Measurements from ENCODE around the gene CTNND2.
"Not testable (repeated sequence)": the region's sequence is repeated elsewhere in the genome, so short reads cannot be mapped to it uniquely, and the experiment has no call there.

Gene CTNND2

DNA sequence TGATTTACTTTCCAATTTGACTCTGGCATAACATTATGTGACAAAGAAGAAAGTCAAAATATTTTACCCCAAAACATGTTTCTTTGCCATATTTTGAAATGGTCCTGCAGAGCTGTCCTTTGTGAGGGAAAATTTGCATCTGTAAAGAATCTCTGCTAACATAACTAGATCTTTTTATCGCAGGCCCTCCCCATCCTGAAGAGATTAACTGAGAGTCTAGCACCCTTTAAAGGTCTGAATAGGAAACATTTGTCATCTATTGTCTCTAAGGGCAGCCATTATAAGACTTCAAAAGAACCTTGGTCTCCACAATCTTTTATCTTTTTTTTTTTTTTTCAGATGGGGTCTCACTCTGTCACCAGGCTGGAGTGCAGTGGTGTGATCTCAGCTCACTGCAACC is 838.5 kb downstream of the CTNND2 start:
- H3K27me3 ChIP-seq (replicated peaks in 2 of 5; ENCODE audit: control insufficient read depth in 4 of 5, insufficient read depth in 5 of 5, low read length in 4 of 5); H3K36me3 ChIP-seq (ENCODE audit: control insufficient read depth in 4 of 4, insufficient read depth in 4 of 4, low read length in 3 of 4); H3K4me3 ChIP-seq (ENCODE audit: control insufficient read depth in 1 of 7, extremely low read depth in 1 of 7, insufficient read depth in 4 of 7, low read depth in 2 of 7, low read length in 6 of 7); DNase-seq; POLR2A ChIA-PET; H3K4me1 ChIP-seq (ENCODE audit: control extremely low read depth in 1 of 4, control insufficient read depth in 4 of 4, insufficient read depth in 4 of 4, low read length in 3 of 4); CTCF ChIA-PET; H3K27ac ChIP-seq (ENCODE audit: insufficient read depth in 1 of 2, low read depth in 1 of 2, low read length in 2 of 2, poor library complexity in 1 of 2, severe bottlenecking in 2 of 2): not testable (repeated sequence)
- peaks cover 0 to 16% (median 0%) of the 10 kb centered on the region in 5 experiments for H3K9me3 ChIP-seq (ENCODE audit: control extremely low read depth in 1 of 5, control insufficient read depth in 4 of 5, insufficient read depth in 2 of 5, low read depth in 1 of 5, low read length in 4 of 5)
- 100% methylated on average over 1 of the region's 1 CpG for WGBS (ENCODE audit: insufficient coverage)

GRCh38 chr5:11064763-11065450 is 839.3 kb downstream of the CTNND2 start:
- CTCF ChIA-PET, result no interaction called here
- H3K4me1 ChIP-seq (ENCODE audit: control extremely low read depth in 1 of 4, control insufficient read depth in 4 of 4, insufficient read depth in 4 of 4, low read length in 3 of 4), result no peaks in the 10 kb centered on the region
- no peaks in the 10 kb centered on the region for H3K36me3 ChIP-seq (ENCODE audit: control insufficient read depth in 4 of 4, insufficient read depth in 4 of 4, low read length in 3 of 4)
- H3K27ac ChIP-seq (ENCODE audit: insufficient read depth in 1 of 2, low read depth in 1 of 2, low read length in 2 of 2, poor library complexity in 1 of 2, severe bottlenecking in 2 of 2), result no peak overlapping the region
- POLR2A ChIA-PET, result no interaction called here
- peaks cover 0 to 2% (median 0%) of the 10 kb centered on the region in 5 experiments for H3K27me3 ChIP-seq (replicated peaks in 2 of 5; ENCODE audit: control insufficient read depth in 4 of 5, insufficient read depth in 5 of 5, low read length in 4 of 5)
- 80% methylated on average over 1 of the region's 4 CpGs for WGBS (ENCODE audit: insufficient coverage)
- DNase-seq, result no peak
- H3K4me3 ChIP-seq (ENCODE audit: control insufficient read depth in 1 of 7, extremely low read depth in 1 of 7, insufficient read depth in 4 of 7, low read depth in 2 of 7, low read length in 6 of 7), result no peak overlapping the region
- peaks cover 0 to 11% (median 0%) of the 10 kb centered on the region in 5 experiments for H3K9me3 ChIP-seq (ENCODE audit: control extremely low read depth in 1 of 5, control insufficient read depth in 4 of 5, insufficient read depth in 2 of 5, low read depth in 1 of 5, low read length in 4 of 5)

GRCh38 chr5:11062397-11062796 is 841.8 kb downstream of the CTNND2 start:
- Histone ChIP-seq H3K4me3 (ENCODE audit: control insufficient read depth in 1 of 7, extremely low read depth in 1 of 7, insufficient read depth in 4 of 7, low read depth in 2 of 7, low read length in 6 of 7) (no peak overlapping the region), H3K4me1 (ENCODE audit: control extremely low read depth in 1 of 4, control insufficient read depth in 4 of 4, insufficient read depth in 4 of 4, low read length in 3 of 4) (no peaks in the 10 kb centered on the region)
- whole genome bisulfite sequencing (ENCODE audit: insufficient coverage), result 76% methylated on average over 6 of the region's 7 CpGs

GRCh38 chr5:11056560-11056959 is 847.7 kb downstream of the CTNND2 start:
- no peaks in the 10 kb centered on the region for H3K36me3 ChIP-seq (ENCODE audit: control insufficient read depth in 4 of 4, insufficient read depth in 4 of 4, low read length in 3 of 4)
- H3K4me1 ChIP-seq (ENCODE audit: control extremely low read depth in 1 of 4, control insufficient read depth in 4 of 4, insufficient read depth in 4 of 4, low read length in 3 of 4), result no peaks in the 10 kb centered on the region
- WGBS (ENCODE audit: insufficient coverage), result no CpG with 5 or more reads among the region's 2 CpGs
- H3K27ac ChIP-seq (ENCODE audit: insufficient read depth in 1 of 2, low read depth in 1 of 2, low read length in 2 of 2, poor library complexity in 1 of 2, severe bottlenecking in 2 of 2), result no peak overlapping the region
- no peak for DNase-seq
- H3K27me3 ChIP-seq (replicated peaks in 2 of 5; ENCODE audit: control insufficient read depth in 4 of 5, insufficient read depth in 5 of 5, low read length in 4 of 5), result no peaks in the 10 kb centered on the region
- POLR2A ChIA-PET, result no interaction called here
- peaks cover 0 to 5% (median 0%) of the 10 kb centered on the region in 5 experiments for H3K9me3 ChIP-seq (ENCODE audit: control extremely low read depth in 1 of 5, control insufficient read depth in 4 of 5, insufficient read depth in 2 of 5, low read depth in 1 of 5, low read length in 4 of 5)
- H3K4me3 ChIP-seq (ENCODE audit: control insufficient read depth in 1 of 7, extremely low read depth in 1 of 7, insufficient read depth in 4 of 7, low read depth in 2 of 7, low read length in 6 of 7), result no peak overlapping the region
- CTCF ChIA-PET, result no interaction called here

More at GRCh38 chr5:11062397-11062796, 841.8 kb downstream of the CTNND2 start:
- ChIA-PET CTCF (interaction anchor here (1.2 kb wide), 1 partner anchor 198 kb away, joined by 3 read pairs; no protein-coding TSS in a partner anchor), POLR2A (no interaction called here)
- Histone ChIP-seq H3K27ac (ENCODE audit: insufficient read depth in 1 of 2, low read depth in 1 of 2, low read length in 2 of 2, poor library complexity in 1 of 2, severe bottlenecking in 2 of 2) (no peak overlapping the region), H3K36me3 (ENCODE audit: control insufficient read depth in 4 of 4, insufficient read depth in 4 of 4, low read length in 3 of 4) (no peaks in the 10 kb centered on the region), H3K27me3 (replicated peaks in 2 of 5; ENCODE audit: control insufficient read depth in 4 of 5, insufficient read depth in 5 of 5, low read length in 4 of 5) (peaks cover 0 to 2% (median 0%) of the 10 kb centered on the region in 5 experiments), H3K9me3 (ENCODE audit: control extremely low read depth in 1 of 5, control insufficient read depth in 4 of 5, insufficient read depth in 2 of 5, low read depth in 1 of 5, low read length in 4 of 5) (peaks cover 0 to 3% (median 0%) of the 10 kb centered on the region in 5 experiments)
- DNase-seq, result no peak

DNA sequence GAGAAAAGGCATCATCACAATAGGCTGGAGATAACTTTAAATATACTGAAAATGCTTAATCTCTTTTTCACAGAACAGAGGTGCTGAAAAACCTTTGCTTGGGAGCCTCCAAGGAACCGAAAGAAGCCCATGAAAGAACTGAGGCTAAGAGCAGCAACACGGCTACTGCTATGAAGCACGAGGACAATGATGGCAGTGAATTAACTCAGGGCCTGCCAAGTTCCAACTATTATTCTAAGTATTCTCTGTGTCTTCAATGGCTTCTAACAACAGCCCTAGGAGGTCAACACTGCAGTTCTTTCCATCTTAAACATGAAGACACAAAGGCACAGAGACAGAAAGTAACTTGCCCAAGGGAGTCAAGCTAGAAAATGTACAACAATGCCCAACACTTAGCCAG is 850.2 kb downstream of the CTNND2 start:
- no peaks in the 10 kb centered on the region for H3K4me1 ChIP-seq (ENCODE audit: control extremely low read depth in 1 of 4, control insufficient read depth in 4 of 4, insufficient read depth in 4 of 4, low read length in 3 of 4)
- WGBS (ENCODE audit: insufficient coverage), result 100% methylated on average over 2 of the region's 3 CpGs
- no peak overlapping the region for H3K27ac ChIP-seq (ENCODE audit: insufficient read depth in 1 of 2, low read depth in 1 of 2, low read length in 2 of 2, poor library complexity in 1 of 2, severe bottlenecking in 2 of 2)
- DNase-seq, result no peak
- H3K9me3 ChIP-seq (ENCODE audit: control extremely low read depth in 1 of 5, control insufficient read depth in 4 of 5, insufficient read depth in 2 of 5, low read depth in 1 of 5, low read length in 4 of 5), result peaks cover 0 to 5% (median 0%) of the 10 kb centered on the region in 5 experiments
- no peaks in the 10 kb centered on the region for H3K27me3 ChIP-seq (replicated peaks in 2 of 5; ENCODE audit: control insufficient read depth in 4 of 5, insufficient read depth in 5 of 5, low read length in 4 of 5)
- ChIA-PET CTCF (interaction anchor here (1.1 kb wide), 1 partner anchor 10 kb away, joined by 3 read pairs; no protein-coding TSS in a partner anchor), POLR2A (no interaction called here)
- H3K4me3 ChIP-seq (ENCODE audit: control insufficient read depth in 1 of 7, extremely low read depth in 1 of 7, insufficient read depth in 4 of 7, low read depth in 2 of 7, low read length in 6 of 7), result no peak overlapping the region
- H3K36me3 ChIP-seq (ENCODE audit: control insufficient read depth in 4 of 4, insufficient read depth in 4 of 4, low read length in 3 of 4), result no peaks in the 10 kb centered on the region

GRCh38 chr5:11052871-11053270 is 851.4 kb downstream of the CTNND2 start:
- peaks cover 0 to 2% (median 0%) of the 10 kb centered on the region in 5 experiments for H3K9me3 ChIP-seq (ENCODE audit: control extremely low read depth in 1 of 5, control insufficient read depth in 4 of 5, insufficient read depth in 2 of 5, low read depth in 1 of 5, low read length in 4 of 5)
- H3K27ac ChIP-seq (ENCODE audit: insufficient read depth in 1 of 2, low read depth in 1 of 2, low read length in 2 of 2, poor library complexity in 1 of 2, severe bottlenecking in 2 of 2), result no peak overlapping the region
- ChIA-PET POLR2A (no interaction called here), CTCF (interaction anchor here (1.1 to 1.5 kb wide), 2 partner anchors 9 to 15 kb away, joined by 3 read pairs; no protein-coding TSS in a partner anchor)
- H3K27me3 ChIP-seq (replicated peaks in 2 of 5; ENCODE audit: control insufficient read depth in 4 of 5, insufficient read depth in 5 of 5, low read length in 4 of 5), result no peaks in the 10 kb centered on the region
- no peaks in the 10 kb centered on the region for H3K4me1 ChIP-seq (ENCODE audit: control extremely low read depth in 1 of 4, control insufficient read depth in 4 of 4, insufficient read depth in 4 of 4, low read length in 3 of 4)
- DNase-seq, result no peak
- H3K4me3 ChIP-seq (ENCODE audit: control insufficient read depth in 1 of 7, extremely low read depth in 1 of 7, insufficient read depth in 4 of 7, low read depth in 2 of 7, low read length in 6 of 7), result no peak overlapping the region
- H3K36me3 ChIP-seq (ENCODE audit: control insufficient read depth in 4 of 4, insufficient read depth in 4 of 4, low read length in 3 of 4), result no peaks in the 10 kb centered on the region

DNA sequence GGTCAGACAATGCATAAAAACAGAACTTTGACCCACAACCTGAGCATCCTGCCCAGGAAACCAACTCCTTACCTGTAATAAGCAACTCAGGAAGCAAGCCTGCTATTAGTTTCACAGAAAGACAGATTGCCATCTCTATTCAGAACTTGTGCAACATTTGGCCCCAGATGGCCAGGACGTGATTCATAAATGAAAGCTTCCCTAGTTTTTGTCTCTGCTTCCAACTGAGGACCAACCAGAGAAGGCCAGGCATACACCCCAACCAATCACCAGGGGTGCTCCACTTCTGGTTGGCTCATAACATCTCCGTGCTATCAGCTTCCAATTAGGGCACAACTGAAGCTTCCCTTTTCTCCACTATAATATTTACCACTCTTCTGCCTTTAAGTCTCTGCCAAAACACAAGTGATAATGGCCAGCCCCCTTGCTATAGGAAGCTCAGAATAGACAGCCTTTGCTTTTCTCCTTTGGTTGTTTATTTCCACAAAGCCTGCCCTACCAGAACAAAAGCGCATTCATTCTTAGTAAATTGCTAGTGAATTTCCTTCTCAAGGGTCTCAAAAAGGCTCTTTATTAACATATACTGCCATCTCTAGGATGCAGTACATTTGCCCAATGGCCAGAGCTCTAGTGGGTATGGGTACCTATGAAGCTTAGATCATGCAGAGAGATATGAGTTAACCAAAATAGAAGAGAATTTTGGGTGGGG is 853.5 kb downstream of the CTNND2 start:
- Histone ChIP-seq H3K9me3 (ENCODE audit: control extremely low read depth in 1 of 5, control insufficient read depth in 4 of 5, insufficient read depth in 2 of 5, low read depth in 1 of 5, low read length in 4 of 5) (peaks cover 0 to 2% (median 0%) of the 10 kb centered on the region in 5 experiments), H3K27me3 (replicated peaks in 2 of 5; ENCODE audit: control insufficient read depth in 4 of 5, insufficient read depth in 5 of 5, low read length in 4 of 5) (no peaks in the 10 kb centered on the region), H3K4me1 (ENCODE audit: control extremely low read depth in 1 of 4, control insufficient read depth in 4 of 4, insufficient read depth in 4 of 4, low read length in 3 of 4) (no peaks in the 10 kb centered on the region), H3K27ac (ENCODE audit: insufficient read depth in 1 of 2, low read depth in 1 of 2, low read length in 2 of 2, poor library complexity in 1 of 2, severe bottlenecking in 2 of 2) (no peak overlapping the region), H3K4me3 (ENCODE audit: control insufficient read depth in 1 of 7, extremely low read depth in 1 of 7, insufficient read depth in 4 of 7, low read depth in 2 of 7, low read length in 6 of 7) (no peak overlapping the region), H3K36me3 (ENCODE audit: control insufficient read depth in 4 of 4, insufficient read depth in 4 of 4, low read length in 3 of 4) (no peaks in the 10 kb centered on the region)
- CTCF ChIA-PET, result interaction anchor here (0.9 to 1.4 kb wide), 3 partner anchors 9 to 95 kb away, joined by 3 to 5 read pairs (median 3); no protein-coding TSS in a partner anchor
- POLR2A ChIA-PET, result no interaction called here
- peak in 2 of 3 donors; percentile 44 to 57 for DNase-seq
- 79% methylated on average over 2 of the region's 3 CpGs for WGBS (ENCODE audit: insufficient coverage)

Measured in common myeloid progenitor, CD34-positive (primary cell).